ENCODE data around the gene NFIA. TPM values are rescaled to one million over a fixed set of nuclear protein-coding genes. Genes with fewer than 3 reads are reported as not detected.

Gene NFIA
- total and polyA plus RNA-seq, 2 of the 13 experiments (the other 11 are each of a cell fraction or from before 2014, with no cell fraction given), result 14.7 to 28.5 TPM

DNA sequence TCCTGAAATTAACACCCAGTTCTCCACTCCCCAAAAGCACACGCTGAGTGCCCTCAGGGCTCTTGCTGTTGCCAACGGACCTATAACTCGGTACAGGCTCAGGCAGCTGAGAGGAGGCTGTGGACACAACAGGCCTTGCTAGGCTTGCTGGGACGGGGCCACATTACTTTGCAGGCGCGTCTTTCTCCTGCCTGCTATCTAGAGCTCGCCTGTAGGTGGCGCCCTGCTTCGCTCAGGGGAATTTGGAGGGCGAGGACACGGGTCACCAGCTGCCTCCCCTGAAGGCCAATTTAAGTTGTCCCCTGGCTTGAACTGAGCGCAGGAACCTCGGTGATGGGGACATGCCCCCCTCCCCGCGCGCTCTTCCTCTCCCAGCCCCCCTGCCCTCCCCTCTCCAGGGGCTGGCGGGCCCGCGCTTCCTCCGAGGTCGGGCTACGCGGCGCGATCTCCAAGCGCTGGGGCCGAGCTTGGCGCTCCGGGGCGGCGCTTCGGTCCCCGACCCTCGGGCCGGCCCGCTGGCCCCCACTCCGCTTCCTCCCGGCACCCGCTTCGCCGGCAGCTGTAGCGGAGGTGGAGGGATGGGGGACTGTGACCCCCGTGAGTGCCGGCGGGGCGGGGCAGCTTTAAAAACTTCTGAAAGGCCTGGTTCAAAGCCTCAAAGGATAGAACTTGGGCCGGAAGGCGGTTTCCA is 32.4 kb upstream of the NFIA start (continued):
- TF ChIP-seq, protein P1, sequence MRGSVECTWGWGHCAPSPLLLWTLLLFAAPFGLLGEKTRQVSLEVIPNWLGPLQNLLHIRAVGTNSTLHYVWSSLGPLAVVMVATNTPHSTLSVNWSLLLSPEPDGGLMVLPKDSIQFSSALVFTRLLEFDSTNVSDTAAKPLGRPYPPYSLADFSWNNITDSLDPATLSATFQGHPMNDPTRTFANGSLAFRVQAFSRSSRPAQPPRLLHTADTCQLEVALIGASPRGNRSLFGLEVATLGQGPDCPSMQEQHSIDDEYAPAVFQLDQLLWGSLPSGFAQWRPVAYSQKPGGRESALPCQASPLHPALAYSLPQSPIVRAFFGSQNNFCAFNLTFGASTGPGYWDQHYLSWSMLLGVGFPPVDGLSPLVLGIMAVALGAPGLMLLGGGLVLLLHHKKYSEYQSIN (CRISPR knock-in tag; IDR thresholded peaks at IDR 0.05; ENCODE audit: borderline replicate concordance), result no peak
- TF ChIP-seq WIZ (CRISPR knock-in tag; IDR thresholded peaks at IDR 0.05), result no peak
- TF ChIP-seq ZNF34 (CRISPR knock-in tag; IDR thresholded peaks at IDR 0.05; ENCODE audit: borderline replicate concordance), result no peak
- TF ChIP-seq, protein P2, sequence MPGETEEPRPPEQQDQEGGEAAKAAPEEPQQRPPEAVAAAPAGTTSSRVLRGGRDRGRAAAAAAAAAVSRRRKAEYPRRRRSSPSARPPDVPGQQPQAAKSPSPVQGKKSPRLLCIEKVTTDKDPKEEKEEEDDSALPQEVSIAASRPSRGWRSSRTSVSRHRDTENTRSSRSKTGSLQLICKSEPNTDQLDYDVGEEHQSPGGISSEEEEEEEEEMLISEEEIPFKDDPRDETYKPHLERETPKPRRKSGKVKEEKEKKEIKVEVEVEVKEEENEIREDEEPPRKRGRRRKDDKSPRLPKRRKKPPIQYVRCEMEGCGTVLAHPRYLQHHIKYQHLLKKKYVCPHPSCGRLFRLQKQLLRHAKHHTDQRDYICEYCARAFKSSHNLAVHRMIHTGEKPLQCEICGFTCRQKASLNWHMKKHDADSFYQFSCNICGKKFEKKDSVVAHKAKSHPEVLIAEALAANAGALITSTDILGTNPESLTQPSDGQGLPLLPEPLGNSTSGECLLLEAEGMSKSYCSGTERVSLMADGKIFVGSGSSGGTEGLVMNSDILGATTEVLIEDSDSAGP (CRISPR knock-in tag; IDR thresholded peaks at IDR 0.05; ENCODE audit: borderline replicate concordance), result peak; percentile 83
- no peak for TF ChIP-seq ZNF292 (CRISPR knock-in tag; IDR thresholded peaks at IDR 0.05; ENCODE audit: borderline replicate concordance, low read depth)
- TF ChIP-seq CEBPG (CRISPR knock-in tag; IDR thresholded peaks at IDR 0.05), result peak; percentile 18; the same call in 1 of the 2 replicates
- no peak for TF ChIP-seq ZNF460 (CRISPR knock-in tag; IDR thresholded peaks at IDR 0.05; ENCODE audit: borderline replicate concordance)
- no peak for TF ChIP-seq GLI4 (CRISPR knock-in tag; IDR thresholded peaks at IDR 0.05; ENCODE audit: borderline replicate concordance)
- TF ChIP-seq ZNF160 (CRISPR knock-in tag; IDR thresholded peaks at IDR 0.05), result no peak
- peak; percentile 70 for TF ChIP-seq SMC3 (IDR thresholded peaks at IDR 0.05; ENCODE audit: low read length)
- TF ChIP-seq ETV6 (CRISPR knock-in tag; conservative IDR thresholded peaks at IDR 0.05), result 0 out of 2 replicates have a peak, but pooled peaks have one; percentile 37
- TF ChIP-seq ZNF10 (CRISPR knock-in tag; IDR thresholded peaks at IDR 0.05; ENCODE audit: borderline replicate concordance, low read depth), result no peak
- no peak for TF ChIP-seq DPF2 (CRISPR knock-in tag; IDR thresholded peaks at IDR 0.05; ENCODE audit: borderline replicate concordance, low read depth)
- TF ChIP-seq HNF4A (CRISPR knock-in tag; IDR thresholded peaks at IDR 0.05), result no peak
- TF ChIP-seq, protein P3, sequence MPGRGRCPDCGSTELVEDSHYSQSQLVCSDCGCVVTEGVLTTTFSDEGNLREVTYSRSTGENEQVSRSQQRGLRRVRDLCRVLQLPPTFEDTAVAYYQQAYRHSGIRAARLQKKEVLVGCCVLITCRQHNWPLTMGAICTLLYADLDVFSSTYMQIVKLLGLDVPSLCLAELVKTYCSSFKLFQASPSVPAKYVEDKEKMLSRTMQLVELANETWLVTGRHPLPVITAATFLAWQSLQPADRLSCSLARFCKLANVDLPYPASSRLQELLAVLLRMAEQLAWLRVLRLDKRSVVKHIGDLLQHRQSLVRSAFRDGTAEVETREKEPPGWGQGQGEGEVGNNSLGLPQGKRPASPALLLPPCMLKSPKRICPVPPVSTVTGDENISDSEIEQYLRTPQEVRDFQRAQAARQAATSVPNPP (CRISPR knock-in tag; IDR thresholded peaks at IDR 0.05), result no peak
- no peak for TF ChIP-seq GTF2F1 (IDR thresholded peaks at IDR 0.05; ENCODE audit: low read length)
- TF ChIP-seq ZBTB4 (CRISPR knock-in tag; IDR thresholded peaks at IDR 0.05; ENCODE audit: borderline replicate concordance), result peak; percentile 30; the same call in 1 of the 2 replicates
- TF ChIP-seq ZNF484 (CRISPR knock-in tag; IDR thresholded peaks at IDR 0.05; ENCODE audit: borderline replicate concordance, low read depth), result no peak
- TF ChIP-seq SYNCRIP (IDR thresholded peaks at IDR 0.05; ENCODE audit: insufficient read depth, low read depth, low read length), result no peak
- 0 out of 2 replicates have a peak, but pooled peaks have one; percentile 35 for TF ChIP-seq KAT8 (CRISPR knock-in tag; IDR thresholded peaks at IDR 0.05)
- TF ChIP-seq ZC3H4 (CRISPR knock-in tag; IDR thresholded peaks at IDR 0.05; ENCODE audit: borderline replicate concordance), result no peak
- peak; percentile 67 for TF ChIP-seq SALL1 (CRISPR knock-in tag; IDR thresholded peaks at IDR 0.05)
